Heart left ventricle (tissue), 16 donors: ENCODE results near the gene EFS. TPM values are rescaled to one million over a fixed set of nuclear protein-coding genes. Genes with fewer than 3 reads are reported as not detected.

Experiments used
- ATAC-seq, 4 donors: fragments of 200-7000 bp; cut with Tn5 transposase; one replicate each; pipeline ENCODE4 v1.9.1; 2020 to 2022; ENCODE audit warnings: moderate library complexity in 4 of 4, mild to moderate bottlenecking in 3 of 4, moderate number of reproducible peaks in 1 of 4
- DNase-seq, 5 donors: peaks; one replicate each; pipeline ENCODE4 v3.0.0-alpha.2; 2020
- H3K27ac ChIP-seq, 12 donors: fragments of 200-600 bp; sonication (generic) in 4 of 12; one replicate each; pipeline versions ENCODE4 v1.5.0 to v1.8.0; 2016 to 2022; ENCODE audit warnings: mild to moderate bottlenecking in 2 of 12
- H3K27me3 ChIP-seq, 9 donors: fragments of 200-600 bp; sonication (generic) in 2 of 9; one replicate each; pipeline versions ENCODE4 v1.5.1 to v1.8.0; 2016 to 2022; ENCODE audit warnings: mild to moderate bottlenecking in 3 of 9
- H3K36me3 ChIP-seq, 9 donors: fragments of 200-600 bp; sonication (generic) in 2 of 9; one replicate each; pipeline versions ENCODE4 v1.5.0 to v1.8.0; 2018 to 2022; ENCODE audit warnings: mild to moderate bottlenecking in 2 of 9
- H3K4me1 ChIP-seq, 12 donors: fragments of 200-600 bp; sonication (generic) in 4 of 12; one replicate each; pipeline versions ENCODE4 v1.5.0 to v1.8.0; 2016 to 2022; ENCODE audit warnings: mild to moderate bottlenecking in 3 of 12
- H3K4me3 ChIP-seq, 12 donors: fragments of 200-600 bp; sonication (generic) in 4 of 12; one replicate each; pipeline versions ENCODE4 v1.5.0 to v1.8.0; 2017 to 2022; ENCODE audit warnings: mild to moderate bottlenecking in 9 of 12, moderate library complexity in 4 of 12
- H3K9me3 ChIP-seq, 12 donors: fragments of 200-600 bp; sonication (generic) in 4 of 12; one replicate each; pipeline versions ENCODE4 v1.5.0 to v1.8.0; 2016 to 2022; ENCODE audit warnings: mild to moderate bottlenecking in 1 of 12
- CTCF ChIP-seq, 12 donors: fragments of 200-600 bp; sonication (generic) in 4 of 12; IDR thresholded peaks; one replicate each; pipeline versions ENCODE4 v1.5.0 to v1.8.0; 2018 to 2022; ENCODE audit warnings: antibody characterized with exemption in 12 of 12, mild to moderate bottlenecking in 5 of 12
- POLR2A ChIP-seq, 2 donors: fragments of 450-650 bp; IDR thresholded peaks; one replicate each; pipeline ENCODE4 v1.6.1; 2017; ENCODE audit warnings: antibody characterized with exemption in 2 of 2, mild to moderate bottlenecking in 2 of 2, moderate library complexity in 2 of 2
- whole genome bisulfite sequencing, 4 donors: extraction: QIAGEN DNeasy Blood & Tissue Kit in 2 of 4; methylation state at CpG; one replicate each; pipeline versions ENCODE4 v1.1.5 to v1.1.7; 2013 to 2018; 5-methylcytosine and 5-hydroxymethylcytosine counted together
- intact Hi-C, 10 donors: fragments of 100-400 bp; cut with DNase I; formaldehyde crosslinking; loops; one replicate each; pipeline versions ENCODE4 v1.11.1 to v1.14.2; 2022
- polyA plus RNA-seq, 2 donors: library from polyadenylated mRNA; stranded (reverse); fragments of 200-250 nt; gene quantifications; one replicate each; pipeline ENCODE4 v1.2.3, GENCODE V29; 2013
- total RNA-seq, 9 donors: library from RNA; depleted of rRNA in 2 of 9; stranded (reverse); fragments of >200 nt in 2 of 9; fragmentation: NEBNext Ultra II Directional in 3 of 9; extraction: Animal tissue kit (Norgen Biotek cat#: 25700) in 3 of 9; gene quantifications; one replicate each; pipeline versions ENCODE4 v1.1.0 to v1.2.4, GENCODE V29; 2016 to 2023
- donor health status: ischemic (EF 13 %, LVEDD 7.1; RV severe dilation, severe dysfunction).
- donor health status: healthy with polysubstance abuse.
- donor health status: DM: no; HTN: yes; CAD: no.
- donor health status: DM: no; HTN: no; CAD: no.
- donor health status: ischemic (EF 25% LVEDD 6.9; RV normal size, moderate dysfunction).
- donor health status: ischemic (EF 25% LVEDD 5.7; RV mildly dilated, moderate dysfunction).
- donor health status: healthy.
- donor health status: DM: yes; HTN: yes; CAD: no.
- donor health status: ischemic (EF 35%, LVEDD 5.7; RV mildly dilated, moderate dysfunction).
- donor health status: nonischemic (EF 11% LVEDD 7.7; RV severe dilation, severe dysfunction).
- donor health status: DM: yes; HTN: yes; CAD: no.
- donor health status: PGD.
- donor health status: ischemic (EF 29% LVEDD 5.4; RV normal size, mild dysfunction).
- donor health status: nonischemic (EF 23%, LVEDD 6.1; RV moderate dilation, normal function).

The EFS gene
- total and polyA plus RNA-seq, 11 donors, result 1.4 to 5.0 (median 2.3) TPM

DNA sequence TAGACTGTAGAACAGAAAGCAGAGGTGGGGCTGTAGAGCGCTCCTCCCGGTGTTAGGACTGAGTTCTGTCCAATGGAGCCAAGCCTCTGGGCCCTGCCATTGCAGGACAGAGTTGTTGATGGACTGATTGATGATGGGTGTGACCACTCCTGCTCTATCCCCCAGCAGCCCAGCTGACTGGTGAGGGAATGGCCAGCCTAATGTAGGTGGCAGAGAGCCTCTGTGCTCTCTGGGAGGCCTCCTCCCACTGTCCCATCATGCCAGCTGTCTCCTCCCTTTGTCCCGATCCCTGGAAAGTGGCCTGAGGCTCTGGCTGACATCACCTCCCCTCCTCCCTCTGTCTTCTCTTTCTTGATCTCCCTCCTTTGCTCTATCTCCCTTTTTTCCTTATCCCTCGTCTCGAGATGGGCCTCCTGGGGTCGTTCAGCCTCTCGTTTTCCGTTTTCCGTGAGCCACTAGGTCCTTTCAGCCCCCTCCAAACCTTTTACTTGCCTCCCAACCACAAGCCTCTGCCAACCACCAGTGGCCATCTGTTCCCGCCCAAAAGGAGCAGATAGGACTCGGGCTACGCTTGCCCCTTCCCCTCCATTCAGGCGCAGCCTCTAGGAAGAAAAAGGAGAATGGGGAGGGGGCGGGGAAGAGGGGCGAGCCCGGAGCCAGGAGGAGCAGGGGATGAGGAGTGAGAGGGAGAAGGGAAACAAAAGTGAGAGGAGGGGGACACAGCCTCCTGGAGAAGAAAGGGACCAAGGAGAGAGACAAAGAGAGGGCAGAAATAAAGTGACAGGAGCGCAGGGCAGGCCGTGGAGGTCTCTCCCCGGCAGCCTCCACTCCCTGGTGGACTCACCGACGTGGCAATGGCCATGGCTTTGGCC, 572 bp downstream of the EFS start:
- Histone ChIP-seq H3K27me3 (peaks cover 0 to 41% (median 0%) of the 10 kb centered on the region in 9 donors), H3K4me1 (peaks cover 0 to 32% (median 6%) of the 10 kb centered on the region in 12 donors), H3K36me3 (peaks cover 0 to 8% (median 0%) of the 10 kb centered on the region in 9 donors), H3K27ac (peak overlapping the region; percentile 62 to 96 (median 84)), H3K4me3 (peak overlapping the region; percentile 25 to 69 (median 56)), H3K9me3 (no peaks in the 10 kb centered on the region)
- intact Hi-C loops, result loop anchor here in 1 of 10 donors (5.0 kb wide), 1 partner anchor 37 kb away; no protein-coding TSS in a partner anchor
- peak in 1 of 5 donors; percentile 55 for DNase-seq
- ATAC-seq, result peak in 3 of 4 donors; percentile 13 to 29 (median 13)
- 38 to 49% (median 45%) methylated on average over 21 of the region's 21 CpGs for whole genome bisulfite sequencing, 4 donors
- no peak for TF ChIP-seq CTCF (IDR thresholded peaks at IDR 0.05)
- TF ChIP-seq POLR2A (IDR thresholded peaks at IDR 0.05), result no peak

- Histone ChIP-seq H3K4me1 (peaks cover 0 to 32% (median 6%) of the 10 kb centered on the region in 12 donors), H3K9me3 (no peaks in the 10 kb centered on the region), H3K4me3 (no peak overlapping the region), H3K27ac (peak overlapping the region in 1 of 12 donors; percentile 32), H3K36me3 (peaks cover 0 to 8% (median 0%) of the 10 kb centered on the region in 9 donors), H3K27me3 (peaks cover 0 to 40% (median 0%) of the 10 kb centered on the region in 9 donors)
- 54 to 70% (median 63%) methylated on average over 3 of the region's 3 CpGs for WGBS, 4 donors
- intact Hi-C loops, result loop anchor here in 1 of 10 donors (5.0 kb wide), 1 partner anchor 35 kb away; no protein-coding TSS in a partner anchor
- ATAC-seq, result no peak
- DNase-seq, result no peak
- TF ChIP-seq POLR2A (IDR thresholded peaks at IDR 0.05) (no peak), CTCF (IDR thresholded peaks at IDR 0.05) (no peak)
Measured at GRCh38 chr14:23362200-23362599, 2.8 kb downstream of the EFS start.

GRCh38 chr14:23361763-23362162, 3.2 kb downstream of the EFS start:
- intact Hi-C loops, result loop anchor here in 1 of 10 donors (5.0 kb wide), 1 partner anchor 34 kb away; no protein-coding TSS in a partner anchor
- Histone ChIP-seq H3K27me3 (peaks cover 0 to 36% (median 0%) of the 10 kb centered on the region in 9 donors), H3K27ac (no peak overlapping the region), H3K4me3 (no peak overlapping the region), H3K36me3 (peaks cover 0 to 8% (median 0%) of the 10 kb centered on the region in 9 donors), H3K4me1 (peaks cover 0 to 32% (median 6%) of the 10 kb centered on the region in 12 donors), H3K9me3 (no peaks in the 10 kb centered on the region)
- no peak for ATAC-seq
- WGBS, 4 donors, result 69 to 82% (median 77%) methylated on average over 6 of the region's 6 CpGs
- TF ChIP-seq POLR2A (IDR thresholded peaks at IDR 0.05) (no peak), CTCF (IDR thresholded peaks at IDR 0.05) (no peak)
- DNase-seq, result no peak

- H3K9me3 ChIP-seq, result no peaks in the 10 kb centered on the region
- ATAC-seq (no peak), DNase-seq (no peak)
- H3K4me1 ChIP-seq, result peaks cover 0 to 32% (median 6%) of the 10 kb centered on the region in 12 donors
- H3K36me3 ChIP-seq, result peaks cover 0 to 8% (median 0%) of the 10 kb centered on the region in 9 donors
- peaks cover 0 to 31% (median 0%) of the 10 kb centered on the region in 9 donors for H3K27me3 ChIP-seq
- H3K27ac ChIP-seq, result peak overlapping the region in 1 of 12 donors; percentile 1
- no peak for TF ChIP-seq CTCF (IDR thresholded peaks at IDR 0.05)
- no peak overlapping the region for H3K4me3 ChIP-seq
- intact Hi-C loops, result loop anchor here in 1 of 10 donors (5.0 kb wide), 1 partner anchor 34 kb away; no protein-coding TSS in a partner anchor
Measured at GRCh38 chr14:23361320-23361719, 3.7 kb downstream of the EFS start.
